HG03432 (cell line): ENCODE measurements around the gene PFKP.

Experiments used
- ATAC-seq: cut with Tn5 transposase; IDR thresholded peaks from one replicate; pipeline ENCODE4 v1.9.1; 2021; ENCODE audit warnings: mild to moderate bottlenecking, moderate library complexity; ENCODE audit not compliant: unreplicated experiment

Gene PFKP

GRCh38 chr10:3129581-3130340 lies 62.4 kb downstream of the PFKP start:
- no peak for ATAC-seq

- ATAC-seq = no peak
These were observed 63.8 kb downstream of the PFKP start for GRCh38 chr10:3131098-3131497.

GRCh38 chr10:3132036-3133025 lies 65.0 kb downstream of the PFKP start:
- no peak for ATAC-seq

GRCh38 chr10:3133948-3134347 lies 66.6 kb downstream of the PFKP start:
- ATAC-seq = no peak

- no peak for ATAC-seq
These were observed 67.7 kb downstream of the PFKP start for GRCh38 chr10:3135006-3135405.

GRCh38 chr10:3136336-3136735 lies 69.0 kb downstream of the PFKP start:
- no peak for ATAC-seq

- ATAC-seq = no peak
These were observed 69.6 kb downstream of the PFKP start for GRCh38 chr10:3136763-3137611.

GRCh38 chr10:3137958-3138726 lies 70.8 kb downstream of the PFKP start:
- no peak for ATAC-seq

GRCh38 chr10:3139216-3139910 lies 72.0 kb downstream of the PFKP start:
- ATAC-seq = no peak

- ATAC-seq = no peak
These were observed 72.9 kb downstream of the PFKP start for GRCh38 chr10:3140280-3140679.

GRCh38 chr10:3141351-3142005 lies 74.1 kb downstream of the PFKP start:
- no peak for ATAC-seq

- no peak for ATAC-seq
These were observed 75.0 kb downstream of the PFKP start for GRCh38 chr10:3142146-3142875.

- no peak for ATAC-seq
These were observed 76.0 kb downstream of the PFKP start for GRCh38 chr10:3143366-3143765.

GRCh38 chr10:3143791-3144434 lies 76.6 kb downstream of the PFKP start:
- ATAC-seq = no peak

- ATAC-seq = no peak
These were observed 78.0 kb downstream of the PFKP start for GRCh38 chr10:3145366-3145765.

- ATAC-seq = no peak
These were observed 78.9 kb downstream of the PFKP start for GRCh38 chr10:3146289-3146688.

GRCh38 chr10:3147117-3147820 lies 79.9 kb downstream of the PFKP start:
- no peak for ATAC-seq
